Fibroblast of the aortic adventitia (primary cell): Measurements from ENCODE around the gene GABRA5. TPM values are rescaled to one million over a fixed set of nuclear protein-coding genes. Genes with fewer than 3 reads are reported as not detected.
"Not testable (repeated sequence)": the region's sequence is repeated elsewhere in the genome, so short reads cannot be mapped to it uniquely, and the experiment has no call there.

ENCODE experiments used
- DNase-seq: peaks from one replicate; pipeline ENCODE4 v3.0.0-alpha.2; 2010; ENCODE audit warnings: low read depth
- H3K4me3 ChIP-seq: 2 replicates; pipeline ENCODE4 v1.5.1; 2011; ENCODE audit warnings: low read depth, mild to moderate bottlenecking, control low read depth, low read length, moderate library complexity
- total RNA-seq: library from RNA; depleted of rRNA; stranded (reverse); fragments of >200 nt; gene quantifications from 2 replicates; pipeline ENCODE4 v1.2.3, GENCODE V29; 2012; ENCODE audit warnings: low replicate concordance
- TF ChIP-seq, protein P1 (sequence below): IDR thresholded peaks from 2 replicates; pipeline ENCODE4 v1.5.1; 2011; ENCODE audit warnings: mild to moderate bottlenecking, low read length, control low read depth, inconsistent platforms; ENCODE audit not compliant: insufficient read depth

GABRA5 gene
- total RNA-seq, 1 donor = not detected

DNA sequence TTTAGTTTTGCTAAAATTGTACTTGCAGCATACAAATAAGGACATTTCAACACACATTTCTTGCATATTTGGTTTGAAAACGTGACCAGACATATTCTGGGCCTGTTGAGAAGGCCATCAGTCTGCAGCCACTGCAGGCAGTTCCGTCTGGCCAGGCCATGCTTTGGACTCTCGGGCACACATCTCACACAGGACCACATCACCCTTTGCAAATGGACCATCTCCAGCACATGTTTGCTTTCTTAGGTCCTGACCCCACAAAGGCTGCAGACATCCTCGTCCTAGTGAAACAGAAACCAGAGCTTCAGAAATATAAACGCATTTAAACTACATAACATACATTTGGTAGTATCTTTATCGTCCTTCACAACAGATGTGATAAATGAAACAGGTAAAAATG lies 24.1 kb downstream of the GABRA5 start:
- DNase-seq = no peak
- TF ChIP-seq, protein P1, sequence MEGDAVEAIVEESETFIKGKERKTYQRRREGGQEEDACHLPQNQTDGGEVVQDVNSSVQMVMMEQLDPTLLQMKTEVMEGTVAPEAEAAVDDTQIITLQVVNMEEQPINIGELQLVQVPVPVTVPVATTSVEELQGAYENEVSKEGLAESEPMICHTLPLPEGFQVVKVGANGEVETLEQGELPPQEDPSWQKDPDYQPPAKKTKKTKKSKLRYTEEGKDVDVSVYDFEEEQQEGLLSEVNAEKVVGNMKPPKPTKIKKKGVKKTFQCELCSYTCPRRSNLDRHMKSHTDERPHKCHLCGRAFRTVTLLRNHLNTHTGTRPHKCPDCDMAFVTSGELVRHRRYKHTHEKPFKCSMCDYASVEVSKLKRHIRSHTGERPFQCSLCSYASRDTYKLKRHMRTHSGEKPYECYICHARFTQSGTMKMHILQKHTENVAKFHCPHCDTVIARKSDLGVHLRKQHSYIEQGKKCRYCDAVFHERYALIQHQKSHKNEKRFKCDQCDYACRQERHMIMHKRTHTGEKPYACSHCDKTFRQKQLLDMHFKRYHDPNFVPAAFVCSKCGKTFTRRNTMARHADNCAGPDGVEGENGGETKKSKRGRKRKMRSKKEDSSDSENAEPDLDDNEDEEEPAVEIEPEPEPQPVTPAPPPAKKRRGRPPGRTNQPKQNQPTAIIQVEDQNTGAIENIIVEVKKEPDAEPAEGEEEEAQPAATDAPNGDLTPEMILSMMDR = no peak
- H3K4me3 ChIP-seq = no peak overlapping the region

DNA sequence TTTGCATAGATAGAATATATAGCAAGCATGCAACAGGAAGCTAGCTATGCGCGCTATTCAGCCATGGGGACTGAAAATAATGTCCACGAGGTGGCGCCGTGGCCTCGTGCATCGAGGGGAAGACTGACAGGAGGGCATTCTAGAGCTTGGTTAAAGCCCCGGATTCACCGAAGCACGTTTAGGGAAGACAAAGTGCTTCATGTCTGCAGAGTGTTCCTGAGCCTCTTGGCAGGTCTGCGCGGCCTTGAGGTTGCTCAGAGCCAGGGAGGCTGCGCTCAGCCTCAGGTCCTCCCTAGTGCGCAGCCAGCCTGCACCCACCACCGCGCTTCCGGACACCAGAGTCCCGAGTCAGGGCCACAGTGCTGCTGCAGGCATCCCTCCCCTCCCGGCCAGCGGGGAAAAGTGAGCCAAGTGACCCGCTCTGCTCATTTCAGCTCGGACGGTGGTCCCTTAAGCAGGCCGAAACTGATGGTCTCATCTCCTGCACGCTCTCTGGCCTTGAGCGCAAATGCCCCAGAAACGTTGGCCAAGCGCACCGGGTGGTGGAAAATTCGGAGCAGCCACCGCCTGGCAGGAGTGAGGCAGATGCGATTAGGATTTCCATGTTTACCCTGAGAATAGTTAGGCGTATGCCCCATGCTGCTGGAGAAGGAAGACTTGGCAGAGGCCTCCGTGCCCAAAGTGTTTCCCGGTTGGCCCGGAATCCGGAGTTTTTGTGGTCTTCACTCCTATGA lies 24.8 kb downstream of the GABRA5 start:
- H3K4me3 ChIP-seq = peak overlapping the region; percentile 33
- peak; percentile 54 for DNase-seq
- TF ChIP-seq, protein P1 = peak; percentile 64

DNA sequence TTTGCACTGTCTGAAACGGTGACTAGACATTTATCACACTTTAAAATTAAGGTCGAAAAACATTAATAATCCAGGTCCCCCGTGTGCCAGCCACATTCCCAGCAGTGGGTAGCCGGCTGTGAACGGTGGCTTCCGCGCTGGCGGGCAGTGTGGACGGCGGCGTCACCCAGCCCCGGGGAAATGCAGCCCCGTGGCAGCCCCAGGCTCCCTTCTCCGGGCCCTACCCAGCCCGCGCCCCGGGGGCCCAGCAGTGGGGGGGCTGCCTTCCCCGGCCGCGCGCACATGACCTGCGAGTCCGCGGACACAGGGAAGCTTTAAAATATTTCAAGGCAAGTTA lies 25.3 kb downstream of the GABRA5 start:
- TF ChIP-seq, protein P1 = no peak
- H3K4me3 ChIP-seq = no peak overlapping the region
- no peak for DNase-seq

DNA sequence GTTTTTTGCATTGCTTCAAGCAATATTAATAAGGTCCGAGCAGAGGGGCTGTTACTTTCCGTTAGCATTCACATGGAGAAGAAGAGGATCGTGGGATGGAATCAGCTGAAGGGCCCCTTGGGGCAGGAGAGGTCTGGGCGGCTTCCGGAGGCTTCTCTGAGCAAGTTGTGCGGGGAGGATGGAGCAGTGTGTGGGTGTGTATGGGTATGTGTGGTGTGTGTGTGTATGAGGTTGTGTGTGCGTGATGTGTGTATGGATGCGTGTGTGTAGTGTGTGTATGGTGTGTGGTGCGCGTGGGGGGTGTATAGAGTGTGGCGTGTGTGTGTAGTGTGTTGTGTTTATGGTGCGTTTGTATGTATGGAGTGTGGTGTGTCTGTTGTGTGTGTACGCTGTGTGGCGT lies 25.8 kb downstream of the GABRA5 start:
- H3K4me3 ChIP-seq = no peak overlapping the region
- TF ChIP-seq, protein P1 = no peak
- DNase-seq = no peak

DNA sequence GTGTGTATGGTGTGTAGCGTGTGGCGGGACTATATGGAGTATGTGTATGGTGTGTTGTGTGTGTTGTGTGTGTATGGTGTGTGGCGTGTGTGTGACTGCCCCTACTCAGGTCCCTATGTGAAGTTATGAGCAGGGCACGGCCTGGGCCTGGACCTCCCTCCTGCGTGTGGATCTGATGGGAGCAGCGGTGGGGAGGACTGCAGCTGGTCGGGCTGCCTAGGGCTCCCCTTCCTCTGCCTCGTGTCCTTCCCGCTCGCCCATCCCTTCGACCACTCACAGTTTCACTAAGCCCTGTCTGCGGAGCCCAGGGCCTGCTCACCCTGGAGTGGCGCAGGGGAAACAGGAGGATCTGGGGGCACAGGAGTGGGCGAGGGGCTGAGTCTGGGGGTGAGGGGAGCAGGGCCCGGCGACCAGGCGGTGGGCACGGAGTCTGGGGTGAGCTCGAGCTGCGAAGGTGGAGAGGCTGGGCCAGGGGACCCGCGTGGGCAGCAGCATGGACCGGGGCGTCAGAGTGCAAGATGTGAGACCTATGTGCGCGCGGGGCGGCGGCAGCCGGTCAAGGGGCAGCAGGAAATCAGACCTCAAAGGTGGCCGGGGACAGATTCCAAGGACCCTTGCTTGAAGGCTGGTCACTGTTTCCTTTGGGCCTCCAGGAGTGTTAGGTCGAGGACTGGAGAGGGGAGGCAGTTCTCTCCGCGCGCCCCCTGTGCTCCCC lies 26.6 kb downstream of the GABRA5 start:
- TF ChIP-seq, protein P1 = no peak
- DNase-seq = no peak
- no peak overlapping the region for H3K4me3 ChIP-seq

DNA sequence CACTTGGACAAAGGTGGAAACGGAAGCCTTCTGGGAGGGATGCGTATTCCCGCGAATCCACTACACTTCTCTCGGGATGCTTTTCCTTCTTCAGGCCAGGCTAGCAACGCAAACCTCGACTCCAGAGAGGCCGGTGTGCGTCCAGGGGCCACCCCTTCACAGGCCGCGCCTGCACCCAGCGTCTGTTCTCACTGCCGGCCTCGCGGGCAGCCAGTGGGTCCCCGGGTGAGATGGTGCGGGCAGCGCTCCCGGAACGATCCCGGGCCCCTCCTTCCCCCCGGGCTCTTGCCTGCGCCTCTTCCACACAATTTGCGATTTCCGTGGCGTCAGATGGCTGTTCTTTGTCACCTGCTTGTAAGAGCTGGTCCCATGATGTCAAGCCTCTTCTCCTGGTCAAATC lies 27.3 kb downstream of the GABRA5 start:
- TF ChIP-seq, protein P1 = no peak
- DNase-seq = no peak

DNA sequence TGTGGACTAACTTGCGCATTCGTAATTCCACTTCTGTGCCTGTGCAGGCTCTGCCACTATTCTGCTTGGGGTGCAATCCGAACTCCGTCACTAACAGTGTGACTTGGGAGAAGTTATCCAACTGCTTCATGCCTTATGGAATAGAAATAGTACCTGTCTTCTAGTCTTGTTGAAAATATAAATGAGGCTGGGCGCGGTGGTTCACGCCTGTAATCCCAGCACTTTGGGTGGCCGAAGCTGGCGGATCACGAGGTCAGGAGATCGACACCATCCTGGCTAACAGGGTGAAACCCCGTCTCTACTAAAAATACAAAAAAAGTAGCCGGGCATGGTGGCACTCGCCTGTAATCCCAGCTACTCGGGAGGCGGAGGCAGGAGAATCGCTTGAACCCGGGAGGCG lies 28.5 kb downstream of the GABRA5 start:
- DNase-seq = not testable (repeated sequence)

More for the DNA sequence above, 27.3 kb downstream of the GABRA5 start:
- H3K4me3 ChIP-seq = no peak overlapping the region

More for the DNA sequence above, 28.5 kb downstream of the GABRA5 start:
- not testable (repeated sequence) for H3K4me3 ChIP-seq
